Left lung (tissue), 10 donors: Measurements from ENCODE around the gene TCEAL3. TPM values are rescaled to one million over a fixed set of nuclear protein-coding genes. Genes with fewer than 3 reads are reported as not detected.

Source experiments
- ATAC-seq: fragments of 200-7000 bp; cut with Tn5 transposase; one replicate; pipeline ENCODE4 v1.9.1; 2020; ENCODE audit warnings: moderate library complexity
- DNase-seq, 4 donors: peaks; one replicate each; pipeline ENCODE4 v3.0.0-alpha.2; 2013 to 2020
- H3K27ac ChIP-seq, 2 donors: fragments of 200-600 bp; sonication (generic) in 1 of 2; one replicate each; pipeline versions ENCODE4 v1.5.0 to v1.8.0; 2020 to 2021
- H3K27me3 ChIP-seq, 2 donors: fragments of 200-600 bp; sonication (generic) in 1 of 2; one replicate each; pipeline versions ENCODE4 v1.5.0 to v1.8.0; 2020 to 2021
- H3K36me3 ChIP-seq, 2 donors: fragments of 200-600 bp; sonication (generic) in 1 of 2; one replicate each; pipeline versions ENCODE4 v1.5.0 to v1.8.0; 2020 to 2021
- H3K4me1 ChIP-seq, 2 donors: fragments of 200-600 bp; one replicate each; pipeline ENCODE4 v1.8.0; 2021
- H3K4me3 ChIP-seq, 2 donors: fragments of 200-600 bp; sonication (generic) in 1 of 2; one replicate each; pipeline versions ENCODE4 v1.5.0 to v1.8.0; 2020 to 2021; ENCODE audit warnings: mild to moderate bottlenecking in 1 of 2
- H3K9me3 ChIP-seq, 2 donors: fragments of 200-600 bp; sonication (generic) in 1 of 2; one replicate each; pipeline versions ENCODE4 v1.5.0 to v1.8.0; 2020 to 2021
- intact Hi-C, 2 donors: fragments of 100-400 bp; cut with DNase I; formaldehyde crosslinking; loops; one replicate each; pipeline versions ENCODE4 v1.11.2 to v1.14.2; 2022
- polyA plus RNA-seq, 6 donors: library from polyadenylated mRNA; unstranded; fragments of 120-200 nt; gene quantifications; one replicate each; pipeline ENCODE4 v1.2.1, GENCODE V29; 2013; ENCODE audit not compliant: insufficient read length in 6 of 6
- total RNA-seq, 2 donors: library from RNA; stranded (reverse); fragmentation: NEBNext Ultra II Directional; extraction: Animal tissue kit (Norgen Biotek cat#: 25700); gene quantifications; one replicate each; pipeline ENCODE4 v1.2.1, GENCODE V29; 2021
- TF ChIP-seq, protein P1 (sequence below), 2 donors: fragments of 200-600 bp; sonication (generic) in 1 of 2; IDR thresholded peaks; one replicate each; pipeline versions ENCODE4 v1.5.0 to v1.8.0; 2021; ENCODE audit warnings: antibody characterized with exemption in 2 of 2
- donor health status: DM: no; HTN: yes; CAD: no.
- donor health status: DM: no; HTN: no; CAD: no.

TCEAL3 gene
- total and polyA plus RNA-seq, 8 donors = 20.8 to 30.4 (median 25.6) TPM

DNA sequence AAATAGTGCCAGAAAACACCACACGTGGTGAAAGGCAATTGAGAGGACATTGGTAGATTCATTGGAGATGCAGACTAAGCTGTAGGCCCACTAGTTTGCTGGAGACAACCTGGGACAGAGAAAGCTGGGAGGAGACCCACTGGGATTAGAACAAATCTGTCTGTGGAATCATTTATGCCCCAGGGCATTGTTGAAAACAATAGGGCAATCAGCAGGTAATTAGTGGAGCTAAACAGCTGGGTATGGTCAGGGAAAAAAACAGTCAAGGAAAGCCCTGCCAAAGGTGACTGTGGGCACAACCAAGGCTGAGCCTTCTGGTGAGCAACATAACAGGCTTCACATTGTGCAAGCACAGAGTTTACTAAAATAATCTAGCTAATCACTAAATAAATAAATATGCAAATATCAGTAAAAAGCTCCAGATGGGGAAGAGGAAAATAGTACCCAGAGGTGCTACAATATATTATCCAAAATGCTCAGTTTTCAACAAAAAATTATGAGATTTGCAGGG, 9.0 kb downstream of the TCEAL3 start:
- peaks cover 0 to 3% of the 10 kb centered on the region in 2 donors for H3K27me3 ChIP-seq
- no peaks in the 10 kb centered on the region for H3K36me3 ChIP-seq
- TF ChIP-seq, protein P1, sequence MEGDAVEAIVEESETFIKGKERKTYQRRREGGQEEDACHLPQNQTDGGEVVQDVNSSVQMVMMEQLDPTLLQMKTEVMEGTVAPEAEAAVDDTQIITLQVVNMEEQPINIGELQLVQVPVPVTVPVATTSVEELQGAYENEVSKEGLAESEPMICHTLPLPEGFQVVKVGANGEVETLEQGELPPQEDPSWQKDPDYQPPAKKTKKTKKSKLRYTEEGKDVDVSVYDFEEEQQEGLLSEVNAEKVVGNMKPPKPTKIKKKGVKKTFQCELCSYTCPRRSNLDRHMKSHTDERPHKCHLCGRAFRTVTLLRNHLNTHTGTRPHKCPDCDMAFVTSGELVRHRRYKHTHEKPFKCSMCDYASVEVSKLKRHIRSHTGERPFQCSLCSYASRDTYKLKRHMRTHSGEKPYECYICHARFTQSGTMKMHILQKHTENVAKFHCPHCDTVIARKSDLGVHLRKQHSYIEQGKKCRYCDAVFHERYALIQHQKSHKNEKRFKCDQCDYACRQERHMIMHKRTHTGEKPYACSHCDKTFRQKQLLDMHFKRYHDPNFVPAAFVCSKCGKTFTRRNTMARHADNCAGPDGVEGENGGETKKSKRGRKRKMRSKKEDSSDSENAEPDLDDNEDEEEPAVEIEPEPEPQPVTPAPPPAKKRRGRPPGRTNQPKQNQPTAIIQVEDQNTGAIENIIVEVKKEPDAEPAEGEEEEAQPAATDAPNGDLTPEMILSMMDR (IDR thresholded peaks at IDR 0.05) = no peak
- no peaks in the 10 kb centered on the region for H3K4me1 ChIP-seq
- intact Hi-C loops = no loop called here
- no peaks in the 10 kb centered on the region for H3K9me3 ChIP-seq
- H3K27ac ChIP-seq = no peak overlapping the region
- ATAC-seq (no peak), DNase-seq (no peak)
- no peak overlapping the region for H3K4me3 ChIP-seq

DNA sequence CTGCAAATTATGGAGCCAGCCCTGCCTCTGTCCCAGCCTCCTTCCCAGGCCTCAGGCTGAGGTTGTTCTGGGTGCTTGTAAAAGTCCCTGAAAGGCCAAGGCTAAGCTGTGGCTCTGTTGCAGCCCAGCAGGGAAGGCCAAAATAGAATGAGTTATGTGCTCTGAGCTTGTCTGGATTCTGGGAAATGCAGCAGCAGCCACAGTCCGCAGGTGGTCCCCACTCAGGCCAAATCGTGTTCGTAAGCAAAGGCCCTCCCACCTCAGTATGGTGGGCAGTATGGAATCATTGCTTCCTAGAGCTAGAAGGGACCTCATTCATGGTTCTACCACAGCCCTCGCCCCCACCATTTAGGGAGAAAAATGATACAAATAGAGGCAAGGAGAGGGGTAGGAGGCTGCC, 16.3 kb downstream of the TCEAL3 start:
- DNase-seq (no peak), ATAC-seq (no peak)
- H3K4me3 ChIP-seq = no peak overlapping the region
- no peak overlapping the region for H3K27ac ChIP-seq
- no peaks in the 10 kb centered on the region for H3K27me3 ChIP-seq
- TF ChIP-seq, protein P1 (IDR thresholded peaks at IDR 0.05) = no peak
- H3K4me1 ChIP-seq = no peaks in the 10 kb centered on the region
- no peaks in the 10 kb centered on the region for H3K36me3 ChIP-seq
- intact Hi-C loops = no loop called here
- no peaks in the 10 kb centered on the region for H3K9me3 ChIP-seq

DNA sequence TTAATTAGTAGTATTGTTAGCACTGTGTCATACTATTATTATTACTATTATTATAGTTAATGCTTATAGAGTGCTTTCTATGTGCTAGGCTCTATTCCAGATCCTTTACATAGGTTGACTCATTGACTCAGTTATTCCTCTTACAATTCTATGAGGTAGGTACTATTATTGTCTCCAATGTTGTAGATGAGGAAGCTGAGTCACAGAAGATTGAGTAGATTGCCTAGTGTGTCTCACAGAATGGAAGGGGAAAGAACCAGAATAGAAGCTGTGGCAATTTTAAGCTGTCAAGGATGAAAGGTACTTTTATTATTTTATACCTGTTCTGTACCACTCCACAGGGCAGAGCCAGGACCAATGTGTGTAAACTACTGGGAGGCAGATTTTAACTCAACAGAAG, 19.1 kb downstream of the TCEAL3 start:
- no peaks in the 10 kb centered on the region for H3K36me3 ChIP-seq
- H3K27me3 ChIP-seq = no peaks in the 10 kb centered on the region
- no peaks in the 10 kb centered on the region for H3K4me1 ChIP-seq
- TF ChIP-seq, protein P1 (IDR thresholded peaks at IDR 0.05) = no peak
- ATAC-seq (no peak), DNase-seq (no peak)
- H3K4me3 ChIP-seq = no peak overlapping the region
- no peak overlapping the region for H3K27ac ChIP-seq
- intact Hi-C loops = no loop called here
- no peaks in the 10 kb centered on the region for H3K9me3 ChIP-seq

DNA sequence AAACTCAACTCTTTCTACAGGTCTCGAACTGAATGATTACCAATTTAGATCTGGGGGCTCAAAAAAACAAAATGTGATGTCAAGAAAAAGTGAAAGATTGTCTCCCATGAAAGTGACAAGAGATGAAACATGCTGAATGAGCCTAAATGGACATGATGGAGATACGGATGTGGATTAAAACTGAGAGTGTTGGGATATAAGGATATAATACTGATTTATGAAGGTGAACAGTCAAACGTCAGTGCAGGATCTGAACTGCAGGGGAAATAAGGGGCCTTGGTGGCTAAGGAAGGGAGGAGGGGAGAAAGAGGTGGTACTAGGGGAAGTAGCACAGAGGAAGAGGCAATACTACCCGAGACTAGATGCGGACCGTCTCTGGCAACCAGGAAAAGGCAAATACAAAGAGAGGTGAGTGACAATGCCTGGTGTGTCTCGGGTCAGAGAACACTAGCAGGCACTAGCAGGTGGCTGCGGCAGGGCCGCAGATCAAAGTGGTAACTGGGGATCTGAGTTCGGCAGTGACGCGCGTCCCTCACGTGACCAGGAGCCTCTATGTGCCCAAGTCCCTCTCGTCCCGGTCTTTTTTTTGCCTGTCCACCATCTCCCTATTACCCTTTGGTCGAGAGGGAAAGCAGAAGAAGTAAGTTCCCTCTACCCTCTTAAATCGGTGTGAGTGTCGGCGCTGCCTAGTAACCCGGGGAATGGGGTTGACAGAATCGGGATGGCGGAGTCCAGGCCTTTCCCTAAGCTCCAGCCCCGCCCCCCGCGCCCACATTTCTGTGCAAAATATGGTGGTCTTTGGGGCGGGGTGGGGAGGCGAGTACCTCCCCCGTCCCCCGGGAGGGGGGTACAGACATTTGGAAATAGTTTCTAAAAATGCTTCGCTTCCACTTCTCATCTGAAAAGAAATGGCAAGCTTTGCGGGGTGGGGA, 20.9 kb downstream of the TCEAL3 start, which contains the start of gene TCEAL1:
Gene TCEAL1, plus strand, starts transcription at position 590 of the 932 bp plus-strand sequence. CDS start 942 bp downstream, outside the sequence.
- Histone ChIP-seq H3K36me3 (no peaks in the 10 kb centered on the region), H3K9me3 (no peaks in the 10 kb centered on the region), H3K4me1 (no peaks in the 10 kb centered on the region), H3K27ac (peak within 1 kb of the TSS; percentile 82 to 91), H3K27me3 (no peaks in the 10 kb centered on the region), H3K4me3 (peak within 1 kb of the TSS; percentile 57 to 58)
- DNase-seq = peak; percentile 60 to 85 (median 70)
- intact Hi-C loops = no loop called here
- ATAC-seq = peak; percentile 64
- TF ChIP-seq, protein P1 (IDR thresholded peaks at IDR 0.05) = no peak
